ENCODE measurements around the gene PARD3.

GRCh38 chr10:34479520-34480179 lies 335.4 kb downstream of the PARD3 start:
- no peak for TF ChIP-seq CTCF (IDR thresholded peaks at IDR 0.05)
- no peak for TF ChIP-seq POLR2AphosphoS5 (IDR thresholded peaks at IDR 0.05)
- no peak for TF ChIP-seq POLR2A (IDR thresholded peaks at IDR 0.05)
